GM18517 (cell line): Measurements from ENCODE around the gene FGF7.
"Not testable (repeated sequence)": the region's sequence is repeated elsewhere in the genome, so short reads cannot be mapped to it uniquely, and the experiment has no call there.

Experiments
- ATAC-seq: cut with Tn5 transposase; IDR thresholded peaks from one replicate; pipeline ENCODE4 v1.9.1; 2021; ENCODE audit warnings: mild to moderate bottlenecking, moderate library complexity; ENCODE audit not compliant: unreplicated experiment

The FGF7 gene

GRCh38 chr15:49423021-49423420 is at the start of gene FGF7:
Gene FGF7, plus strand, starts transcription at chr15:49423242. Its CDS starts 1,056 bp downstream, at chr15:49424298.
- no peak for ATAC-seq

- ATAC-seq: no peak
Observed at GRCh38 chr15:49379996-49380395, 43.0 kb upstream of the FGF7 start.

GRCh38 chr15:49380912-49381311 is 42.1 kb upstream of the FGF7 start:
- ATAC-seq: no peak

- ATAC-seq: no peak
Observed at GRCh38 chr15:49382394-49382793, 40.6 kb upstream of the FGF7 start.

GRCh38 chr15:49383266-49383665 is 39.8 kb upstream of the FGF7 start:
- no peak for ATAC-seq

GRCh38 chr15:49387471-49387870 is 35.6 kb upstream of the FGF7 start:
- no peak for ATAC-seq

GRCh38 chr15:49402515-49403296 is 20.3 kb upstream of the FGF7 start:
- ATAC-seq: not testable (repeated sequence)

- ATAC-seq: no peak
Observed at GRCh38 chr15:49406352-49407118, 16.5 kb upstream of the FGF7 start.

- no peak for ATAC-seq
Observed at GRCh38 chr15:49410641-49411040, 12.4 kb upstream of the FGF7 start.

- ATAC-seq: no peak
Observed at GRCh38 chr15:49412797-49413196, 10.2 kb upstream of the FGF7 start.

- ATAC-seq: no peak
Observed at GRCh38 chr15:49415149-49415548, 7.9 kb upstream of the FGF7 start.

GRCh38 chr15:49415638-49416037 is 7.4 kb upstream of the FGF7 start:
- ATAC-seq: no peak

- no peak for ATAC-seq
Observed at GRCh38 chr15:49418811-49419210, 4.2 kb upstream of the FGF7 start.

GRCh38 chr15:49421991-49422390 is 1.1 kb upstream of the FGF7 start:
- ATAC-seq: peak; percentile 61

GRCh38 chr15:49423901-49424550 is 984 bp downstream of the FGF7 start:
- no peak for ATAC-seq

- no peak for ATAC-seq
Observed at GRCh38 chr15:49424954-49425353, 1.9 kb downstream of the FGF7 start.

- ATAC-seq: no peak
Observed at GRCh38 chr15:49427372-49427771, 4.3 kb downstream of the FGF7 start.

GRCh38 chr15:49428409-49429095 is 5.5 kb downstream of the FGF7 start:
- no peak for ATAC-seq

GRCh38 chr15:49430046-49430445 is 7.0 kb downstream of the FGF7 start:
- no peak for ATAC-seq

- no peak for ATAC-seq
Observed at GRCh38 chr15:49435174-49435573, 12.1 kb downstream of the FGF7 start.

- no peak for ATAC-seq
Observed at GRCh38 chr15:49436751-49437150, 13.7 kb downstream of the FGF7 start.
